ENCODE measurements around the gene DLST.

The DLST gene

DNA sequence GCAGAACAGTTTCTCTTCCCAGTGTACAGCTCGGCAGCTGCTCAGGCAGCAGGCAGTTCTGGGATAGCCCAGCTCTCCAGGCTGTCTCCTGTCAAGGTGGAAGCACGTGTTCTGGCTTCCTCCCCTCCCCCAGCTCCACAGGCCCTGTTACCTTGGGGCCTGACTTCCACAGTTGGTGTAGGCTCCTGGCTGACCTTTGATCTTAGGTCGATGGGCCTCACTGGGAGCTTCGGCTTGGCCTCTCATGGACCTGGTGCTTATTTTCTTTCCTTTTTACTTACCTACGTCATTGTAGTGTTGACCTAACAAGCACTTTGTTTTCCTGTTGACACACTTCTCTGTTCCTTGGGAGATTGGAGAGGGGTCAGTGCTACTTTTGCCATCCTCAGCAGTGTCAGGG, 17.0 kb downstream of the DLST start:
- Histone ChIP-seq H3K27me3 (no peaks in the 10 kb centered on the region), H3K4me1 (no peaks in the 10 kb centered on the region), H3K4me3 (no peak overlapping the region), H3K9me3 (no peaks in the 10 kb centered on the region), H3K27ac (no peak overlapping the region), H3K36me3 (peaks cover 93 to 100% (median 96%) of the 10 kb centered on the region in 3 donors)
- DNase-seq = no peak
- TF ChIP-seq, protein P1, sequence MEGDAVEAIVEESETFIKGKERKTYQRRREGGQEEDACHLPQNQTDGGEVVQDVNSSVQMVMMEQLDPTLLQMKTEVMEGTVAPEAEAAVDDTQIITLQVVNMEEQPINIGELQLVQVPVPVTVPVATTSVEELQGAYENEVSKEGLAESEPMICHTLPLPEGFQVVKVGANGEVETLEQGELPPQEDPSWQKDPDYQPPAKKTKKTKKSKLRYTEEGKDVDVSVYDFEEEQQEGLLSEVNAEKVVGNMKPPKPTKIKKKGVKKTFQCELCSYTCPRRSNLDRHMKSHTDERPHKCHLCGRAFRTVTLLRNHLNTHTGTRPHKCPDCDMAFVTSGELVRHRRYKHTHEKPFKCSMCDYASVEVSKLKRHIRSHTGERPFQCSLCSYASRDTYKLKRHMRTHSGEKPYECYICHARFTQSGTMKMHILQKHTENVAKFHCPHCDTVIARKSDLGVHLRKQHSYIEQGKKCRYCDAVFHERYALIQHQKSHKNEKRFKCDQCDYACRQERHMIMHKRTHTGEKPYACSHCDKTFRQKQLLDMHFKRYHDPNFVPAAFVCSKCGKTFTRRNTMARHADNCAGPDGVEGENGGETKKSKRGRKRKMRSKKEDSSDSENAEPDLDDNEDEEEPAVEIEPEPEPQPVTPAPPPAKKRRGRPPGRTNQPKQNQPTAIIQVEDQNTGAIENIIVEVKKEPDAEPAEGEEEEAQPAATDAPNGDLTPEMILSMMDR (IDR thresholded peaks at IDR 0.05) = no peak
- intact Hi-C loops (cut with DNase I; ENCODE audit: low total_unique reads) = no loop called here

DNA sequence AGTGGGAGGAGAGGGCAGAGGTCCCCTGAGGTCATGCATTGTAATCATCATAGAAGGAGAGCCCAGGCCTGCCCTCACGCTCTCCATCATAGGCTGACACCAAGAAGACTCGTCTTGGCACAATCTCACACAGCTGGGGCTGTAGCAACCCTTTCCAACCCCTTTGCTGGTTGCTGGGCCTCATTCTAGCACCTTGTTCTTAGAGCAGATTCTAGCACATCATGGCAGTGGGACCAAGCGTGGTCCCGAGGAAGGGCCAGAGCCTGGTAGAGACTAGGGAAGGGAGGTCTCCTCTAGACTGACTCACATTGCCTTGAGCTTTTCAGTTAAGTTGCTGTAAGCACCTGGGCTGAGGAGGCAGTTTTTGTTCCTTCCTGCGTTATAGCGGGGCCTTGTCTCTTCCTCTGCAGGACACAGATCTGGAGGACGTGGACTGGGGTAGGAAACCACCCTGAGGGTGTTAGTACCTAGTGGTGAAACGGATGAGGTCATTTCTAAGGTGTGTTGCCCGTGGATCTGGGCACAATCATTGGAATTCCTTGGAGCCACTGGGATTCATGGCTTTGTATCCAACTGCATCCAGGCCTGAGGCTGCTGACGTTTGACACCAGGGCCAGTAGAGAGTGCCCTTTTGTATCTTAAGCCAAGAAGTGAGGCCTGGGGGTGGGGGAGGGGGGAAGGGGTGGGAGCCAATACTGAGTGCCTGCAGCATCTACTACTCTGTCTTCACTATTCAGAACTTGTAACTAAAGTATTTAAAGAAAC, 21.4 kb downstream of the DLST start:
- Histone ChIP-seq H3K9me3 (no peaks in the 10 kb centered on the region), H3K4me3 (no peak overlapping the region), H3K27ac (no peak overlapping the region), H3K36me3 (peaks cover 52 to 67% (median 53%) of the 10 kb centered on the region in 3 donors), H3K27me3 (no peaks in the 10 kb centered on the region), H3K4me1 (peaks cover 0 to 21% (median 11%) of the 10 kb centered on the region in 4 donors)
- TF ChIP-seq, protein P1 (IDR thresholded peaks at IDR 0.05) = no peak
- intact Hi-C loops (cut with DNase I; ENCODE audit: low total_unique reads) = no loop called here
- no peak for DNase-seq

DNA sequence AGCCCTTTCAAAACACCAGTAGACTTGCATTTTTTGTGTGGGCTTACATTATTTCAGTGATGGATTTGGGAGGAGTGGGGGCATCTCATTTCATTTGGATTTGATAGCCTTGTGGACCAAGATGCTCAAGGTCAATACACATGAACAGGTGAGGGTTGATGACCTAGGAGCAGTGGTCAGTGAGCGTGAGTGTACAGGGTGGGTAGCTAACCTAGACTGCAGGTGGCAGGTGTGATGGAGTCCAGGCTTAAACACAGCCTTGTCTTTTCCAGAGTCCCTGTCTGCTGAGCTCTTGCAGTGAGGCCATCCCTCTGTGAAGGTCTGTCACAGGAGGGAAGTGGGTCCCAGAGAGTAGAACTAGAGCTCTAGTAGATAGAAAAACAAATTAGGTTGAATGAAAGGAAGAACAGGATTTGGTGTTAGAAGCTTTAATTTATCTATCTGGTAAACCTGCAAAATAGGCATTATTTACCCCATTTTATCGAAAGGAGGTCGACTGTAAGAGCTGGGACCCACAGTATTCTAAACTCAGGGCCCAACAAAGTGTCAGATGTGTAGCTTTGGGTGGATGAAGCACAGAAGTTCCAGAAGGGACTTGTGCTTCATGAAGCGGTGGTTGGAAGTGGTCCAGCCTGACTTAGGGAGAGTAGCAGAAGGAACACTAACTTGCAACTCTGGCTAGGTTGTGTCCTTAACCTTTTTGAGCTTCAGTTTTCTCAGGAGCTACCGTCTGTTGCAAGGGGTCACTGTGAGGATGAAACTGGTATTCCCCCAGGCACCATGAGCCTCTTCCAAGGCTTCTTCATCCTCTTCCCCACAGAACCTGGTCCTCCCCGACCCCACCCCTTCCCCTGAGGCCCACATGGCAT, 23.2 kb downstream of the DLST start:
- no peak overlapping the region for H3K27ac ChIP-seq
- H3K4me1 ChIP-seq = peaks cover 0 to 22% (median 13%) of the 10 kb centered on the region in 4 donors
- no peak for DNase-seq
- H3K4me3 ChIP-seq = no peak overlapping the region
- TF ChIP-seq, protein P1 (IDR thresholded peaks at IDR 0.05) = no peak
- intact Hi-C loops (cut with DNase I; ENCODE audit: low total_unique reads) = loop anchor here (2.0 kb wide), 1 partner anchor 42 kb away; no protein-coding TSS in a partner anchor
- H3K27me3 ChIP-seq = no peaks in the 10 kb centered on the region
- H3K9me3 ChIP-seq = no peaks in the 10 kb centered on the region
- peaks cover 34 to 50% (median 36%) of the 10 kb centered on the region in 3 donors for H3K36me3 ChIP-seq

DNA sequence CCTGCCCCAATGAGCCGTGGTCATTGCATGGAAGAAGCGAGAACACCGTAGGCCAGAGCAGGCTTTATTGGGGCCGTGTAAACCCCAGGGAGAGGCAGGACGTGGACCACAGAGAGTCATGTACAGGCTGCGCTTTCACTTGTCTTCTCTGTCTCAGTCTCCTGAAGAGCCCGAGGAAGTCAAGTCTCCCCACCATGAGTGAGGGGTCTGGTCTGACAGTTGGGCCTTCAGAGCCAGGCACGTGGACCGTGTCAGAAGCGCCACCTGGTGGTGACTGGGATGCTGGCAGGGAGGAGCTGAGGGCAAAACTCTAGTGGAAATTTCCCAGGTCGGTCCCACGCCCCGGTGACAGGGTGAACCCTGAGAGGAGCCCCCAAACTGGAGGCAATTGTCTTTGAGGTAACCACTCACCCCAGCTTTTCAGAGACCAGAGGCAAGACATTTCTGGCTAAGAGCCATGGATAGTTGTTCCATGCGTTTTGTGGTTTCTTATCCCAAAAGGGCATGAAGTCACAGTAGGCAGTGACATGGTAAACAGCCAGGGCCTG, 24.0 kb downstream of the DLST start:
- H3K36me3 ChIP-seq = peaks cover 26 to 42% (median 28%) of the 10 kb centered on the region in 3 donors
- peaks cover 0 to 26% (median 15%) of the 10 kb centered on the region in 4 donors for H3K4me1 ChIP-seq
- DNase-seq = peak; percentile 62 to 81
- no peaks in the 10 kb centered on the region for H3K27me3 ChIP-seq
- TF ChIP-seq, protein P1 (IDR thresholded peaks at IDR 0.05) = peak; percentile 90 to 92
- H3K4me3 ChIP-seq = no peak overlapping the region
- intact Hi-C loops (cut with DNase I; ENCODE audit: low total_unique reads) = loop anchor here (2.0 kb wide), 1 partner anchor 43 kb away; no protein-coding TSS in a partner anchor
- H3K9me3 ChIP-seq = no peaks in the 10 kb centered on the region
- H3K27ac ChIP-seq = no peak overlapping the region

DNA sequence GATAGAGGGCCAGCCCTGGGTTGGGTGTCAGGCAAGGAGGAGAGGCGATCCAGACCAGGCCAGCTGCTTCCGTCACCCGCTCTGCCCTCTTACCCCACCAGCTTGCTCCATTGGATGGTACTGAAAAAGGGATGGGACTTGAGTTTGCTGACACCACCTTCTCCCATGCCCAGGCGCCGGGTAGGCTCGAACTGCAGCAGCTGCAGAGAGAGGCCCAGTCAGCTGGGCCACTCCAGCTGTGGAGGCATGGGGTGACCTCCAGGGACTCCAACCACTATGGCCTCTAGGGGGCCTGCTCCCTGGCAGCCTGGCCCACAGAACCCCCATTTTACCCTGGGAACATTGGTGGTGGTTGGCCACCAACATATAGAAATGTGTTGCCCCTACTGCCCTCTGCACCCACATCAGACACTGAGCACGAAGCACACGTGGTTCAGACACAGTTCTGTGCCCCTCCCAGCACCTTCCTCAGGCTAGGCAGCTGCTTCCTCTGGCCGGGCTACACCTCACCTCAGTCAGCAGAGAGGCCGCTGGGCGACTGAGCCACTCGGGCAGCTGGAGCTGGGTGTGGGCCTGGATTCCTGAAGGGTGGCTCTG, 25.3 kb downstream of the DLST start:
- peaks cover 0 to 29% (median 15%) of the 10 kb centered on the region in 4 donors for H3K4me1 ChIP-seq
- DNase-seq = no peak
- H3K36me3 ChIP-seq = peaks cover 13 to 28% (median 14%) of the 10 kb centered on the region in 3 donors
- H3K27me3 ChIP-seq = no peaks in the 10 kb centered on the region
- no peaks in the 10 kb centered on the region for H3K9me3 ChIP-seq
- TF ChIP-seq, protein P1 (IDR thresholded peaks at IDR 0.05) = no peak
- no peak overlapping the region for H3K4me3 ChIP-seq
- no peak overlapping the region for H3K27ac ChIP-seq
- intact Hi-C loops (cut with DNase I; ENCODE audit: low total_unique reads) = no loop called here
